ENCODE measurements around the gene ILKAP.
A peak's percentile ranks its signal among the peaks of the same experiment; 100 is the strongest.

The ILKAP gene

GRCh38 chr2:238163481-238164198 is 39.9 kb downstream of the ILKAP start:
- DNase-seq (ENCODE audit: low spot score) = no peak

DNA sequence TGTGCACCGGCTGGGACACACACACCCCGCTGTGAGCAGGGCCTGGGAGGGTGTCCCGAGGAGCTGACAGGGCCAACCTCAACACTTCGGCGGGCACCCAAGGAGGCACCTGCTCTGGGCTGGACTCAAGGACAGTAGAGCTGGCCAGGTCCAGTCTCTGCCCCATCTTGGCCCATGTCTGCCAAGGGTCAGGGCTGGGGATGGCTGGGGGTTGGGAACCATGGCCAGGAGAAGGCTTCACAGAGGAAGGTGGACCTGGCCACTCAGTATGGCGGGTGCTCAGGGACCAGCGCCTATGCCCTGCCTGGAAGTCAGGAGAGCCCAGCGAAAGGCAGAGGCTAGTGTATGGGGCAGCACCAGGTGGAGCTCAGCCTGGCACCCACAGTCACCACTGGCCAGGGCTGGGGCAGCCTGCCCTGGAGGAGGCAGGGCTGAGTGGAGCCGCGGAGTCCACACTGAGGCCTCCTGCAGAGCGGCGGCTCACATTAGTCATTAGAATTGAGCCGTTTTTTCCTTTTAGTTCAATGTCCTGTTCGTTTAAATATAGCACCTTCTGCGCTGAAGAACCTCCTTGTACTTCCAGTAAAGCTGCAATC is 40.6 kb downstream of the ILKAP start:
- no peak for DNase-seq (ENCODE audit: low spot score)

GRCh38 chr2:238162251-238162845 is 41.1 kb downstream of the ILKAP start:
- DNase-seq (ENCODE audit: low spot score) = no peak

- DNase-seq (ENCODE audit: low spot score) = no peak
Measured at GRCh38 chr2:238161291-238162051, 42.0 kb downstream of the ILKAP start.

- DNase-seq (ENCODE audit: low spot score) = peak; percentile 88
Measured at GRCh38 chr2:238160206-238161129, 43.0 kb downstream of the ILKAP start.

DNA sequence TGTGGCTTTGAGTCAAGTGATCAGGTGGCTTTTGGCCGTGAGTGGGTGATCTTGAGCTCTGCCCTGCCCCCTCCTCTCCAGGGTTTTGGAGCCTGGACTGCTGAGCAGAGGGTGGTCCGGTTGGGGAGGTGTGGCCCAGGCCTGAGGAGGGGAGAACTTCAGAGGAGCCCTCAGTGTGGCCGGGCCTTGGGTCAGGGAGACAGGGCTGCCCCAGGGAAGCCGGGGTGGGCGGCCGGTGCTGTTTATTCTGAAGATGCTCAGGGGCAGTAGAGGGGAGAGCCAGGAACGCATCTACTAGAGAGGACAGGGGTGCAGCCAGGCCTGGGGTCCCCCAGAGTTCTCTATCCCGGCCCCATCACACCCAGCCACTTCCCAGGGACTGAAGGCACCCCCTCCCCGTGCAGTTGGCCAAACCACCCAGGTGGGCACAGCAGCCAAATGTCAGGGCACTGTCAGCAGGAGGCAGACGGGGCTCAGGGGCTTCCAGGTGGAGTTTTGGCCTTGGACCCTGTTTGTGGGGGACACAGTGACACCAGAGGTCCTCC is 43.8 kb downstream of the ILKAP start:
- DNase-seq (ENCODE audit: low spot score) = no peak

- no peak for DNase-seq (ENCODE audit: low spot score)
Measured at GRCh38 chr2:238159071-238159539, 44.4 kb downstream of the ILKAP start.

DNA sequence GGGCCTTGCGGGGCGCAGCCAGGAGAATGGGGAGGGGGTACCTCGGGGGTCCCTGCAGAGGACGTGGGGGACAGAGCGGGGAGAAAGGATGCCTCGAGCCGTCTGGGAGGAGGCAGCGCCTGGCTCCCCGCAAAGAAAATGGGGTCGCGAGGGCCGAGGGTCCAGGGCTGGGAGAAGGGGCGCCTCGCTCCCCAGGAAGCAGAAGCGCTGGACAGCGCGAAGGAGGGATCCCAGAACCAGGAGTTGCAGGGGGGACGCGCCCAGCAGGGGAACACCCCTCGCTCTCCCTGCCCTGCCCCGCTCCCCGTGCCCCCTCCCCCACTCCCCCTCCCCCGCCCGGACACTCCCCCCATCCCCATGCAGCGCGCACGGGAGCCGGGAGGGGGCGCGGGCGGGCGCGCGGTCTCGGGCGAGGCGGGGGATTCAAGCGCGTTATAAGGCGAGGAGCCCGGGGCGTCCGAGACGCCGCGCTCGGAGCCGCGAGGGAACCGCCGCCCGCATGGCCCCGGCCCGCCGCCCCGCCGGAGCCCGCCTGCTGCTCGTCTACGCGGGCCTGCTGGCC is 44.9 kb downstream of the ILKAP start, which contains the start of gene ERFE:
ERFE (plus strand) TSS at position 462 of the 562 bp plus-strand sequence; CDS start at position 500, 38 bp downstream.
- no peak for DNase-seq (ENCODE audit: low spot score)

DNA sequence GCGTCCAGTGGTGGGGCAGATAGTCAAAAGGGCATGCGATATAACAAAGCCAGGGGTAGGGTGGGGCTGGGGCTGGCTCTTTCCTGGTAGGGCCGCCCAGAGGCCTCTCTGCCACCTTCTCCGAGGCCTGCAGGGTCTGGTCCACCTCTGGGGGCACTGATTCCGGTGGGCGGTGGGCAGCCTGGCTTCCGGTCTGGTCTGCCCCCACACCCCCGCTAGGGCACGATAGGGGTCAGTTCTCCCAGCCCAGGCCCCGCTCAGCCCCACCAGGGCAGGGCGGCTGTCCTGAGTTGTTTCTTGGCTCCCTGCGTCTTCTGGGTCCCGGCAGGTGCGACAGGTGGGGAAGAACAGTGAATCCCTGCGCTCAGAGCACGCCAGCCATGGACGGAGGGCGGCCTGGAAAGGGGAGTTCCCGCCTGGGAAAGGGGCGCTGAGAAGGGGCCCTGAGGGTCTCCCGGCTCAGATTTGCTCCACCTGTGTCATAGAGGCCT is 45.4 kb downstream of the ILKAP start:
- DNase-seq (ENCODE audit: low spot score) = no peak

GRCh38 chr2:238157506-238158017 is 45.9 kb downstream of the ILKAP start:
- DNase-seq (ENCODE audit: low spot score) = no peak

GRCh38 chr2:238155761-238156694 is 47.5 kb downstream of the ILKAP start:
- no peak for DNase-seq (ENCODE audit: low spot score)

DNA sequence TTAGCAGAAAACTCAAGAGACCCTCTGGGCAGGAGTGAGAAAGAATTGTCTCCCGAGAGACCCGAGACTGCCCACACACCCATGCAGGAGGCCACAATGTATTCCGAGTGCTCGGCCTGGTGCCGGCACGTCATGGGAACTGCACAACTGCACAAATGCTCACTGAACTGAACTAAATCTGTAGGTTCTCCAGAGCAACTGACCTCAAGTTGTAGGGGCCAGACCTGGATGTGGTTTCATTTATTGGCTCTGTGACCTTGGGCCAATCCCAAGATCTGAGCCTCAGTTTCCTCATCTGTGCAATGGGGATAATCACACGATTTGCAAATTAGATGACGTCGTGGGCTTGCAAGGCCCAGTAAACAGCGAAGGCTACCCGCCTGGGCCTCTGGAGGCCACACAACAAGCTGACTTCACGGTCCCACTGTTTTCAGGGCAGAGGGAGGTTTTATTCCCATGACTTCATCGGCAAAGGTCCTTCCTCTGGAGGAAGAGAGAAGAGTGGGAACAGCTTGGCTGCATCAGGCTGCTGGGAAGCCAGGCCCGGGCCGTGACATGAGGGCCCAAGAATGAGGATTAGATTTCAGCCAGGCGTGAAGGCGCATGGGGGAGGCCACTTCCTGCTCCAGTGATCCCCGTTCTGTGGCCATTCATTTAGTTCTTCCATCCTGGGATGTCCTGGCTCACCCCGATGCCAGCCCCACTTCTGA is 48.3 kb downstream of the ILKAP start:
- no peak for DNase-seq (ENCODE audit: low spot score)

- DNase-seq (ENCODE audit: low spot score) = no peak
Measured at GRCh38 chr2:238154570-238154969, 48.9 kb downstream of the ILKAP start.

DNA sequence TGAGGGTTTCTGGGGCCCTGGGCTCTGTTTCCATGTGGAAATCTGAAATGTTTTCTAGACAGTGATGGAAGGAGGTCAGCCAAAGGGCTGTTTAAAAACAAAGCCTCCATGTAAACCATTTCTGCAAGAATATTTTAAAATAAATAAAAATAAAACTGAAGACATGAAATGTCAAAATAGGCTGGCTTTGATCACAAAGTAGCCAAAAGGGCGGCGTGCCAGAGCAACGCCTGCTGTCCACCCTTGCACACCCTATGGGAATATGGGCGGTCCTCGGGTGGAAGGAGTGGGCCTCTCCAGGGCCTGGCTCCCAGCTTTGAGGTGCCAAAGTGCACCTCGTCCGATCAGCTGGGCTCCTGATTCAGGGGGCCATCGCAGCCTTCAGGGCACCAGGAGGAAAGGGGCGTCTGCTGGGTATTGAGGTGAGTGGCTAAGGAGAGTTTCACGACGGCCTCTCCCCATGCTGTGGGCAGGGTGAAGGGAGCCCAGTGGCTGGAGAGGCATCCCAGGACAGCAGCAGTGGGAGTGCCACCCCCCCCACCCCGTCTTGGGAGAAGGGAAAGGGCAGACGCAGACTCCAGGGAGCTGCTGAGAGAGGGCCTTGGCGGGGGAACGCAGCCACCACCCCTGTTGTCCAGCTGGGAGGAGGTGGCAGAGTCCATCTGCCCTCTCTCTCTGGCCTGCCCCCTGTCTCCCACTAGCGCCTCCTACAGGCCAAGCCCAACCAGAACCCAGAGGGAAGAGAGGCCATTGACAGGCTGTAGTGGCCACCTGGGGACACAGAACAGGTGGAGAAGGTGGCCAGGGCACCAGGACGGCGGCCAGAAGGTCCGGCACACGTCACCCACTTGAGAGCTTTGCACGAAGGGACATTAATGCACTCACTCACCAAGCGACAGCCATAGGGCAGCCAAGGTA is 50.5 kb downstream of the ILKAP start:
- no peak for DNase-seq (ENCODE audit: low spot score)

DNA sequence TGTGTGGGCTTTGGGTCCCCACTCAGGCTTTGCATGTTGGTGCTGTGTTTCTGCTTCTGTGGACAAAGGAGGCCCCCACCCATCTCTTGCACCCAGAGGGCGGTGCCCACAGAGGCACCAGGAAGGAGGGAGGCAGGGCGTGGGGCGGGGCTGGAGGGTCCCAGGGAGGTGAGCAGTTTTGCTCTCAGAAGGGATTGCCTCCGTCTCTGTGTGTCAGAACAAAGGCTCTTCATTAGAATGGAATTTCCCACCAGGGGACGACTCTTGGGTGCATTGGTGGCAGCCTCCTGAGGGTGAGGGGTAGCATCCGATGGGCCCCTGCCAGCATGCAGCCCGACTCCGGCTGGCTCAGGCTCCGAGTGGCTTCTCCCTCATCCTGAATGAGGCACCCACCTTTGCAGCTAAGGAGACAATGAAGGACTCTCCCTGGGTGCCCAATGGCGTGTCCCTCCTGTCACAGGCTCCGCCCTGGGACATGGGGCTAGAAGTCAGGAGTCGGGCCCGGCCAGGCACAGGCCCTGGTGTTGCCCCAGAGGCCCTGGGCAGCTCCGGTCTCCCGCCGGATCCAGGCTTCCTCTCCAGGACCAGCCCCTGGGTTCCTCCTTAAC is 51.8 kb downstream of the ILKAP start:
- DNase-seq (ENCODE audit: low spot score) = no peak

DNA sequence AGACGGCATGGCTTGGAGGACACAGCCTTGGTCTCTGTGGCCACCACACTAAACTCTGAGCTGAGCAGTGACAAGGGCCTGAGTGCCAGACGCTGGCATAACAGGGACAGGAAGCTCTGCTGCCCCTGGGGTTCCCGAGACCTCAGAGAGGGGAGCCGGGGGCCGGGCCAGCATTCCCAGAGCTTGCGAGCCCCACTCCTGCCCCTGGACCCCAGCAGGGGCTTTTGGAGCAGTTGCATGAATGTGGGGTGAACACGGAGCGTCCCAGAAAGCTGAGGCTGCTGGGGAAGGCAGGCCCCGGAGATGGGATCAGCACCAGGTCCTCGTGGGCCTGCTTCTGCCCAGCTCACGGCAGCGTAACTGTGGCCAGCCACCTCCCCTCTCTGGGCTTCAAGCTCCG is 52.3 kb downstream of the ILKAP start:
- DNase-seq (ENCODE audit: low spot score) = no peak

- DNase-seq (ENCODE audit: low spot score) = no peak
Measured at GRCh38 chr2:238150686-238151085, 52.8 kb downstream of the ILKAP start.

Measured in kidney capillary endothelial cell (primary cell).